Measurements from ENCODE around the gene OSGEPL1. TPM values are rescaled to one million over a fixed set of nuclear protein-coding genes. Genes with fewer than 3 reads are reported as not detected.
"Not testable (repeated sequence)": the region's sequence is repeated elsewhere in the genome, so short reads cannot be mapped to it uniquely, and the experiment has no call there.

Gene OSGEPL1
- polyA plus RNA-seq, 6 donors from 2014 or later, result 15.0 to 19.8 (median 17.2) TPM

DNA sequence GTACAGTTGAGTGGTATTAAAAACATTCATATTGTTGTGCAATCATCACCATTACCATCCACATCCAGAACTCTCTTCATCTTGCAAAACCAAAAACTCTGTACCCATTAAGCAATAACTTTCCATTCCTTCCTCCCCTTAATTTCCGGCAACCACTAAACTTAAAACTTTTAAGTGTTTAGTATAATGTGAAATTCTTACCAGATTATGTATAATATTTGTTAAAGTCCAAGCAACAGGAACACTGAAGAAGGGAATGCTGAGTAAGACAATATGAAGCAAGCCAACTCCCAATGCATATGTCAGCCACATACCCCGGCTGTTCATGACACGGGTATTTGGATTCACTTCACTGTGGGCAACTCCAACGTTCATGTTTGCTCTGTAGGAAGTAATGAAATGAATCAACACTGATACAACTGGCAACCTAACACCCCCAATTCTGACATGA, 19.7 kb upstream of the OSGEPL1 start:
- peak overlapping the region; percentile 41 to 97 (median 78) for H3K27ac Mint-ChIP-seq
- peak overlapping the region in 7 of 8 donors; percentile 21 to 94 (median 66) for H3K4me3 Mint-ChIP-seq
- ATAC-seq (ENCODE audit: low read depth in 2 of 2) (no peak), DNase-seq (no peak)
- no peaks in the 10 kb centered on the region for H3K27me3 Mint-ChIP-seq
- peaks cover 4 to 24% of the 10 kb centered on the region in 2 donors for H3K36me3 Mint-ChIP-seq
- H3K4me1 Mint-ChIP-seq, result peaks cover 38 to 58% (median 46%) of the 10 kb centered on the region in 3 donors
- H3K9me3 Mint-ChIP-seq, result no peaks in the 10 kb centered on the region

DNA sequence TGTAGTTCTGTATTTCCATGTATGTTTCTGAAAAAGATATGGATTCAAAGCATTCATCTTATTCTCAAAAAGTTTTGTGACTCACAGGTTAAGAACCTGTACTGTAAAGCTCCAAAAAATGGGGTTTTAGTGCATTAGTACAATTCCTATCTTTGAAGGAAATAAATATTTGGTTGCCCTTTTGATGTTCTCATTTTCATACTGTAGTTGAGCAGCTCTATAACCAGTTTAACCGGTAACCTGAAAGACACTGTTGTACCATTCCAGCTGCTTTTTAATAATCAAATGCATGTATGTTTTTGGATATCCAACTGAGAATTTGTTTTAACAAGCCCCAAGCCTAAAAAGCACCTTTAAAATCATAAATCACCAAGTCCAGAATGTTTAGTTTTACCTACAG, 9.6 kb upstream of the OSGEPL1 start:
- H3K9me3 Mint-ChIP-seq, result no peaks in the 10 kb centered on the region
- H3K4me1 Mint-ChIP-seq, result peaks cover 0 to 6% (median 6%) of the 10 kb centered on the region in 3 donors
- no peaks in the 10 kb centered on the region for H3K27me3 Mint-ChIP-seq
- peaks cover 6 to 8% of the 10 kb centered on the region in 2 donors for H3K36me3 Mint-ChIP-seq
- no peak overlapping the region for H3K27ac Mint-ChIP-seq
- DNase-seq, result no peak
- no peak overlapping the region for H3K4me3 Mint-ChIP-seq
- ATAC-seq (ENCODE audit: low read depth in 2 of 2), result no peak

DNA sequence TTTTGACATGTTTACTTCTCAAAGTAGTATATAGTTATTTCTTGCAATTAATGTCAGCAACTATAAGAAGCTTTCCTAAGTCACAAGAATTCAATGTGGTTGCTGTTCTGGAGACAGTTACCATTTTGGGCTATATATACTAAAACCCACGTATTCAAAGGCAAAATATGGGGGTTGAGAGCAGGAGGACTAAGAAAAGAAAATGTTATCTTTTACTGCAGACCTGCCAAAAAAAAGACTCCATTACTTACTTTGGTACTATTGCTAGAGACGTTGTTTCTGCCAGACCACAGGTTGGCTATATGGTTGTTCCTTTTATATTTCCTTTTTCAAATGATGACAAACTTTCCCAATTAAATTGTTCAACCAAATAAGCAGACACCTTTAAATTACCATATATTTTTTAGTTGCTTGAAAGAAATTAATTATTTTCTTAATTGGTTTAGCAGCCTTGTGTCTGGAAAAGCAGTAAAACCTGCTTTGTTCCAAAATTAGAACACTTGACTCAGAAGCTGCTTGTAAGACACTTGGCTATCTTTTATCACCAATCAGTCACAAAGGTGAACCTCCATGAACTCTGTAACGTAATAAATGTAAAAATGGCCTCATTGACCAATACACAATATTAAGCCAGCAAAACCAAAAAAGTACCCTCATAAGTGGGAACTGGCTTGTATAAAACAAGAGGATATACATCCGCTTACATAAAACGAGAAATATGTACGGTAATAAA, 8.2 kb upstream of the OSGEPL1 start:
- DNase-seq, result no peak
- ATAC-seq (ENCODE audit: low read depth in 2 of 2), result no peak
- H3K4me3 Mint-ChIP-seq, result no peak overlapping the region
- no peaks in the 10 kb centered on the region for H3K9me3 Mint-ChIP-seq
- no peak overlapping the region for H3K27ac Mint-ChIP-seq
- H3K27me3 Mint-ChIP-seq, result no peaks in the 10 kb centered on the region
- H3K36me3 Mint-ChIP-seq, result peaks cover 8 to 11% of the 10 kb centered on the region in 2 donors
- H3K4me1 Mint-ChIP-seq, result peaks cover 0 to 6% (median 6%) of the 10 kb centered on the region in 3 donors

DNA sequence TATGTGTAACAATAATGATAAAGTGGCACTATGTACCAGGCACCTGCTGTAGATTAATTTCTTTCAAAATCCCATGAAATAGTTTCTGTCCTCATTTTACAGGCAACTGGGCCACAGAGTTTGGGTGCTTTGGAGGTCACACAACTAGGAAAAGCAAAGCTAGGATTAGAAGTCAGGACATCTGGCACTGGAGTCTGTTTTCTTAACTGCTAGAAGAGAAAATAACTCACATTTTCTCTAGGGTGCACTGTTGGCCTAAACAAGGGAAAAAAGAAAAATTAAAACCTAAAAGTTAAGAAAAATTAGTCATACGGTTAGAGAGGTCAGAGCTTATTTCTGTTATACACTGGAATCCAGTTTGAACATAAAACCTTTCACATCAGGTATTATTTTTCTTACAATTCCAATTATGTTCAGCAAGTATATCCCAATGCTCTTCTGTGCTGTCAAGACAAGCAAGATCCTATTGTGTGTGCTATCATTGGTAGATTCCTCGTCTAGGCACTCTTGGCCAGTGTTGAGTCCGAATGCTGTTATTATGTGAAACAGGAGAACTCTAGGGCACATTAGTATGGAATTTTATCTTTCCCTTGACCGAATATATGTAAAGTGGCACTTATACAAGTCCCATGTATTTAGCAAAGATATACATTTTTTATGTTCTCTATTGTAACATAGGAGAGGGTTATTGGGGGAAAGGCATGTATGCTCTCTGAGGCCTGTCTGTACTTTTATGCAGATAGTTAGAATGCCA, 1.5 kb upstream of the OSGEPL1 start:
- no peaks in the 10 kb centered on the region for H3K9me3 Mint-ChIP-seq
- peaks cover 0 to 5% of the 10 kb centered on the region in 2 donors for H3K36me3 Mint-ChIP-seq
- peaks cover 4 to 13% (median 5%) of the 10 kb centered on the region in 3 donors for H3K4me1 Mint-ChIP-seq
- H3K4me3 Mint-ChIP-seq, result peak overlapping the region in 6 of 8 donors; percentile 12 to 99 (median 65)
- H3K27me3 Mint-ChIP-seq, result no peaks in the 10 kb centered on the region
- DNase-seq, result no peak
- peak overlapping the region in 1 of 6 donors; percentile 9 for H3K27ac Mint-ChIP-seq
- no peak for ATAC-seq (ENCODE audit: low read depth in 2 of 2)

DNA sequence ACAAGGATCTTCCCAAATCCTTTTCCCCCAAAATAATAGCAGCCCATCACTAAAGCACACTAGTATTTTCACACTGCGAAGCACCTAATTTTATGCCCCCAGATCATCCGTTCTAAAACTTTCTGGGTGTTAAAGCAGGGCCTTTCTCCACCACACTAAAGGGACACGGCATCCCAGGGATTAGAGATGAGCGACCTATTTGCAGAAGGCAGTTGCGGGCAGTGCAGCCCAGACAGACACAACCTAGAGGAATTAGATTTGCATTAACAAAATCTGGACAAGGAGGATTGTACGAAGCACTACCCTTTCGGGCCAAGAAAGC, 402 bp downstream of the OSGEPL1 start:
- no peak for ATAC-seq (ENCODE audit: low read depth in 2 of 2)
- Mint-ChIP-seq H3K36me3 (peaks cover 0 to 5% of the 10 kb centered on the region in 2 donors), H3K4me3 (peak overlapping the region; percentile 94 to 99 (median 96)), H3K27ac (peak overlapping the region; percentile 90 to 98 (median 96)), H3K4me1 (peaks cover 7 to 13% (median 11%) of the 10 kb centered on the region in 3 donors), H3K9me3 (no peaks in the 10 kb centered on the region), H3K27me3 (no peaks in the 10 kb centered on the region)
- no peak for DNase-seq

DNA sequence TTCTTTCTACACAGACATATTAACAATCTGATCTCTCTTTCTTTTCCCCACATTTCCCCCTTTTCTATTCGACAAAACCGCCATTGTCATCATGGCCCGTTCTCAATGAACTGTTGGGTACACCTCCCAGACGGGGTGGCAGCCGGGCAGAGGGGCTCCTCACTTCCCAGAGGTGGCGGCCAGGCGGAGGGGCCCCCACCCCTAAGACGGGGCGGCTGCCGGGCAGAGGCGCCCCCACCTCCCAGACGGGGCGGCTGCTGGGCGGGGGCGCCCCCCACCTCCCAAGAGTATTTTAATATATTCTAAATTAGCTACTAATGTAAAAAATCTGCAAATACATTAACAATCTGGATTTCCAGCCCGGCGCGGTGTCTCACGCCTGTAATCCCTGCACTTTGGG, 2.4 kb downstream of the OSGEPL1 start:
- not testable (repeated sequence) for DNase-seq; H3K27ac Mint-ChIP-seq; H3K4me3 Mint-ChIP-seq; H3K36me3 Mint-ChIP-seq; H3K27me3 Mint-ChIP-seq; H3K9me3 Mint-ChIP-seq; ATAC-seq (ENCODE audit: low read depth in 2 of 2)
- H3K4me1 Mint-ChIP-seq, result peaks cover 7 to 13% (median 11%) of the 10 kb centered on the region in 3 donors

DNA sequence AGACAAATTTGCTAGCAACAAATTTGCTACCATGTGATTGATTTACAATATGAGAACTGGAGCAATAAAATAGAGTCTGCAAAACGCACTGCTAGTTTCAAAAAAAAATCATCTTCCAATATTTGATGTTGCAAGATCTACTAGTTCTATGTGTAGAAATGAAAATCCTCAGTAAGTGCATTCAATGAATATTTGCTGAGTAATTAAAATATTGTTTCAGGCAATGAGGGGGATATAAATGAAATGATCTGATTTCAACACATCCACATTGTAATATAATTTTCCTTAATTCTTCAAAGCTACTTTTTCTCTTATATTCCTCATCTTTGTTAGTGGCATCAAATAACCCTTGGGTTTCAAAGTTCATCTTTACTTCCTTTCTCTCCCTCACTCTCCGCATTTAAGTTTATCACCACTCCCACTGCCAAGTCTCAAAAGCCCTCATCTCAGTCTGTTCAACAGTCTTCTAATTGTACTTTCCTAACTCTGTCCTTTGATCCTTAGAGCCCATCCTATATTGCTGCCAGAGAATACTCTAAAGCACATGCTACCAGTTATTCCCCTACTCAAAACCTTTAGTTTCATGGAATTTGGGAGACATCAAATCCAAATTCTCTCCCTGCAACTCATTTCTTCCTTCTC, 6.2 kb downstream of the OSGEPL1 start:
- H3K4me1 Mint-ChIP-seq, result peaks cover 0 to 6% (median 4%) of the 10 kb centered on the region in 3 donors
- H3K9me3 Mint-ChIP-seq, result no peaks in the 10 kb centered on the region
- no peaks in the 10 kb centered on the region for H3K27me3 Mint-ChIP-seq
- DNase-seq (no peak), ATAC-seq (ENCODE audit: low read depth in 2 of 2) (no peak)
- H3K27ac Mint-ChIP-seq, result peak overlapping the region in 1 of 6 donors; percentile 89
- no peak overlapping the region for H3K4me3 Mint-ChIP-seq
- H3K36me3 Mint-ChIP-seq, result peaks cover 0 to 7% of the 10 kb centered on the region in 2 donors

DNA sequence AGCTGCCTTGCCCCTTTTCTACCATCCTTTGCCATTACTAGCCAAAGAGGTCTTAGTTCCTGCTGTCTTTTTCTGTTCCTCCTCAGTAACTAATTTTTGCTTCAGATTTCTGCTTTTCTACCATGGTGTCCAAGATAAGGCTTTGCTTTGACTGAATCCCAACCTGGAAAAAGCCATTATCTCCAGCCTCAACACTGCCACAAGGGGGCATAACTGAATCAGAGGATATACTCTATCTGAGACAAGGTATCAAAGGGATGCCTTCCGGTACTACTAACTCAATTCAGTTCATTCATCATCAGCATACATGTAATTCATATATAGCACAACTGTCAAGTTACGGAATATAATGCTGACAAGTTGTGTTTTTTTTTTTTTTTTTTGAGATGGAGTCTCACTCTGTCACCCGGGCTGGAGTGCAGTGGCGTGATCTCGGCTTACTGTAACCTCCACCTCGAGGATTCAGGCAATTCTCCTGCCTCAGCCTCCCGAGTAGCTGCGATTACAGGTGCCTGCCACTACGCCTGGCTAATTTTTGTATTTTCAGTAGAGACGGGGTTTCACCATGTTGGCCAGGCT, 11.4 kb downstream of the OSGEPL1 start:
- Mint-ChIP-seq H3K27ac (peak overlapping the region in 2 of 6 donors; percentile 12 to 48), H3K4me1 (no peaks in the 10 kb centered on the region), H3K9me3 (no peaks in the 10 kb centered on the region), H3K27me3 (no peaks in the 10 kb centered on the region), H3K4me3 (no peak overlapping the region), H3K36me3 (peaks cover 0 to 7% of the 10 kb centered on the region in 2 donors)
- DNase-seq (peak; percentile 31), ATAC-seq (ENCODE audit: low read depth in 2 of 2) (peak; percentile 56 to 72)

DNA sequence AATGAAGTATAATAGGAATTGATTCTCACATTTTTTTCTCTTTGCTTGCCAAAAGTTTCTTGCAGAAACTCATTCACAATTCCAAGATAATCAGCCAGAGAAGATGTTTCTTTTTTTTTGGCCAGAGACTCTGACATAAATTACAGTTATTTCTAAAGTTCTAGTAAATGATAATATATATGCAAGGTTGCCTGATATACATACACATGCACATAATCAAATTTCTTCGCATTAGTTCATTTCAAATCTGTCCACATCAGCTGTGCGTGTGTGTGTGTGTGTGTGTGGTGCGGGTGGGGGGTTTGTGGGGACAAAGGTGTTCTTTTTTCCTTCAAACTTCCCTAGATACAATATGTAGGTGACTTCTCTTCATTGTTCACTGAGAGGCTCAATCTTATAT, 33.2 kb downstream of the OSGEPL1 start:
- Mint-ChIP-seq H3K27ac (no peak overlapping the region), H3K27me3 (no peaks in the 10 kb centered on the region), H3K4me1 (no peaks in the 10 kb centered on the region), H3K4me3 (no peak overlapping the region), H3K9me3 (no peaks in the 10 kb centered on the region), H3K36me3 (no peaks in the 10 kb centered on the region)
- no peak for DNase-seq
- ATAC-seq (ENCODE audit: low read depth in 2 of 2), result no peak

DNA sequence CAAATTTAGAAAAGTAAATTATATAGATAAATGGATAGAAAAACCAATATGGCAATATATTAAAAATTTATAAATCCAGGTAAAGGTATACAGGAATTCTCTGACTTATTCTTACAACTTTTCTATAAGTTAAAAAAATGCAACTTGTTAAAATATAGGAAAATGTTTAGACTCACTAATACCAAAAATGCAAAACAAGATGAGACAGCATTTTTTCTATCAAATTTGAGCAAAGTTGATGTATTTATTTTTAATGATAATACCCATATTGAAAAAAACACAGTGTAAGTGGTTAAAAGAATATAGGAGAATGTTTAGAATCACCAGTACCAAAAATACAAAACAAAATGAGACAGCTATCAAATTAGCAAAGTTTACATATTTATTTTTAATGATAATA, 35.7 kb downstream of the OSGEPL1 start:
- no peaks in the 10 kb centered on the region for H3K27me3 Mint-ChIP-seq
- no peak for DNase-seq
- ATAC-seq (ENCODE audit: low read depth in 2 of 2), result no peak
- H3K27ac Mint-ChIP-seq, result no peak overlapping the region
- no peaks in the 10 kb centered on the region for H3K4me1 Mint-ChIP-seq
- no peaks in the 10 kb centered on the region for H3K9me3 Mint-ChIP-seq
- H3K36me3 Mint-ChIP-seq, result peaks cover 0 to 10% of the 10 kb centered on the region in 2 donors
- H3K4me3 Mint-ChIP-seq, result no peak overlapping the region

DNA sequence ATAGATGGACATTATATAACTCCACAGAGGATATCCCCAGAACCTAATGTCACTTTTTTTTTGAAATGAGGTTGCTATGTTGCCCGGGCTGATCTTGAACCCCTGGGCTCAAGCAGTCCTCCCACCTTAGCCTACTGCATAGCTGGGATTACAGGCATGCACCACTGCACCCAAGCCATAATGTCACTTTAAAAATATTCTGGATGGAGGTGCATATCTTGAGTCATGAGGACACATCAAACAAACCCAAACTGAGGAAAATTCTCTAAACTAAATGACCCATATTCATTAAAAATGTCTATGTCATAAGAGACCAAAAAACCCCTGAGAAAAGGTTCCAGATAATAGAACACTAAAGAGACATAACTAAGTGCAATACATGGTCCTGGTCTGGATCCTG, 36.3 kb downstream of the OSGEPL1 start:
- Mint-ChIP-seq H3K27me3 (no peaks in the 10 kb centered on the region), H3K4me3 (no peak overlapping the region), H3K9me3 (no peaks in the 10 kb centered on the region), H3K4me1 (no peaks in the 10 kb centered on the region), H3K27ac (no peak overlapping the region), H3K36me3 (peaks cover 0 to 10% of the 10 kb centered on the region in 2 donors)
- no peak for ATAC-seq (ENCODE audit: low read depth in 2 of 2)
- DNase-seq, result no peak

DNA sequence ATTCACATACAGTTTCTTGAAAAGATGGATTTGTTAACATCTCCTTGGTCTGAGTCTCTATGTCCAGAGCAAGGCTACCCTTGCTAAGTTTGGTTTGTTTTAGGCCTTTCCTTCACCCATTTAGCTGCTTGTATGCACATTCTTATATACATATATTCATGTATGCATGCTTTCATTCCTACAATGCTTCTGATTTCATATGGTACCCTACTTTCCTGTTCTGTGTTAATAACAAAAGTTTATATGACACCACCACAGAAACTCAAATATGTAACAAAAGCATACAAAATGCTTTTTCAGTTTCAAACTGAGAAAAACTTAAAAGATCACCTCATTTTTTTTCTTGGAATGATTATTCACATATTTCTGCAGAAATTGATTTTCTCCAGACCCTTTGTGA, 39.4 kb downstream of the OSGEPL1 start:
- DNase-seq, result no peak
- no peak overlapping the region for H3K27ac Mint-ChIP-seq
- peaks cover 0 to under 1% (median 0%) of the 10 kb centered on the region in 7 donors for H3K9me3 Mint-ChIP-seq
- H3K27me3 Mint-ChIP-seq, result no peaks in the 10 kb centered on the region
- no peak overlapping the region for H3K4me3 Mint-ChIP-seq
- no peaks in the 10 kb centered on the region for H3K4me1 Mint-ChIP-seq
- no peak for ATAC-seq (ENCODE audit: low read depth in 2 of 2)
- peaks cover 0 to 10% of the 10 kb centered on the region in 2 donors for H3K36me3 Mint-ChIP-seq

DNA sequence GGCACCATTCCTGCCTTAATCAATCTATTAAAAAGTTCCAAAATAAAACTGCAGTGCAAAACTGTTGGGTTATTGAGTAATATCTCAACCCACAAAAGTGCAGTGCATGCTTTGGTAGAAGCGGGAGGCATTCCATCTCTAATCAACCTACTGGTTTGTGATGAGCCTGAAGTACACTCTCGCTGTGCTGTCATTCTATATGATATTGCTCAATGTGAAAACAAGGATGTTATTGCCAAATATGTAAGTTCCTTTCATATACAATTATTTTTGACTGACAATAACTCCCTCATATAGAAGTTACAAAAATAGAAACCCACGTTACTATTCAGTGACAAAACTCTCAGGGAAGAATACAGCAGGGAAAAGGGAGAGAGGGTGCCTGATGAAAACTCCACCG, 43.0 kb downstream of the OSGEPL1 start:
- H3K4me1 Mint-ChIP-seq, result no peaks in the 10 kb centered on the region
- ATAC-seq (ENCODE audit: low read depth in 2 of 2) (no peak), DNase-seq (no peak)
- peaks cover 8 to 15% of the 10 kb centered on the region in 2 donors for H3K36me3 Mint-ChIP-seq
- H3K4me3 Mint-ChIP-seq, result no peak overlapping the region
- peaks cover 3 to 13% (median 9%) of the 10 kb centered on the region in 7 donors for H3K9me3 Mint-ChIP-seq
- H3K27ac Mint-ChIP-seq, result peak overlapping the region in 1 of 6 donors; percentile 11
- H3K27me3 Mint-ChIP-seq, result no peaks in the 10 kb centered on the region
